ENCODE results near the gene RNASE1.
"Not testable (repeated sequence)": the region's sequence is repeated elsewhere in the genome, so short reads cannot be mapped to it uniquely, and the experiment has no call there.

Gene RNASE1

GRCh38 chr14:20775901-20776300, 26.7 kb downstream of the RNASE1 start:
- no peak overlapping the region for H3K27ac ChIP-seq
- DNase-seq (ENCODE audit: low read depth, low spot score), result no peak

- DNase-seq (ENCODE audit: low read depth, low spot score), result no peak
- no peak overlapping the region for H3K27ac ChIP-seq
These were observed 27.6 kb downstream of the RNASE1 start for GRCh38 chr14:20775043-20775442.

GRCh38 chr14:20774258-20774824, 28.3 kb downstream of the RNASE1 start:
- no peak overlapping the region for H3K27ac ChIP-seq
- no peak for DNase-seq (ENCODE audit: low read depth, low spot score)

- no peak overlapping the region for H3K27ac ChIP-seq
- DNase-seq (ENCODE audit: low read depth, low spot score), result no peak
These were observed 30.0 kb downstream of the RNASE1 start for GRCh38 chr14:20772650-20773049.

GRCh38 chr14:20769421-20769820, 33.2 kb downstream of the RNASE1 start:
- no peak overlapping the region for H3K27ac ChIP-seq
- no peak for DNase-seq (ENCODE audit: low read depth, low spot score)

GRCh38 chr14:20768593-20768892, 34.1 kb downstream of the RNASE1 start:
- DNase-seq (ENCODE audit: low read depth, low spot score), result no peak
- no peak overlapping the region for H3K27ac ChIP-seq

- H3K27ac ChIP-seq, result no peak overlapping the region
- DNase-seq (ENCODE audit: low read depth, low spot score), result no peak
These were observed 41.7 kb downstream of the RNASE1 start for GRCh38 chr14:20760950-20761349.

- not testable (repeated sequence) for H3K27ac ChIP-seq; DNase-seq (ENCODE audit: low read depth, low spot score)
These were observed 43.2 kb downstream of the RNASE1 start for GRCh38 chr14:20759465-20759864.

- H3K27ac ChIP-seq, result no peak overlapping the region
- no peak for DNase-seq (ENCODE audit: low read depth, low spot score)
These were observed 44.7 kb downstream of the RNASE1 start for GRCh38 chr14:20757965-20758364.

GRCh38 chr14:20755037-20755436, 47.6 kb downstream of the RNASE1 start:
- DNase-seq (ENCODE audit: low read depth, low spot score), result no peak
- H3K27ac ChIP-seq, result no peak overlapping the region

- DNase-seq (ENCODE audit: low read depth, low spot score), result no peak
- H3K27ac ChIP-seq, result no peak overlapping the region
These were observed 48.3 kb downstream of the RNASE1 start for GRCh38 chr14:20754308-20754707.

GRCh38 chr14:20751963-20752562, 50.6 kb downstream of the RNASE1 start:
- H3K27ac ChIP-seq, result no peak overlapping the region
- DNase-seq (ENCODE audit: low read depth, low spot score), result no peak
